Skeletal muscle satellite cell (primary cell): Measurements from ENCODE around the gene RGMB.

Experiments used
- H3K27me3 ChIP-seq: 2 replicates; pipeline ENCODE4 v1.7.0; 2013; ENCODE audit warnings: low read length; ENCODE audit not compliant: control insufficient read depth, insufficient read depth
- H3K36me3 ChIP-seq: 2 replicates; pipeline ENCODE4 v1.7.0; 2013; ENCODE audit warnings: mild to moderate bottlenecking, control low read depth, low read length; ENCODE audit not compliant: insufficient read depth
- H3K4me1 ChIP-seq: 2 replicates; pipeline ENCODE4 v1.7.0; 2013; ENCODE audit warnings: low read length; ENCODE audit not compliant: control insufficient read depth, insufficient read depth
- H3K4me2 ChIP-seq: 2 replicates; pipeline ENCODE4 v1.7.0; 2013; ENCODE audit warnings: mild to moderate bottlenecking, low read length
- H3K4me3 ChIP-seq: 2 replicates; pipeline ENCODE4 v1.7.0; 2013; ENCODE audit warnings: low read length
- H3K9ac ChIP-seq: 2 replicates; pipeline ENCODE4 v1.7.0; 2013; ENCODE audit warnings: mild to moderate bottlenecking, low read depth, low read length, moderate library complexity
- H3K9me3 ChIP-seq: replicated peaks from 2 replicates; pipeline ENCODE4 v1.7.0; 2013; ENCODE audit warnings: mild to moderate bottlenecking, control low read depth, low read length

The RGMB gene

GRCh38 chr5:98777295-98777694, 3.8 kb downstream of the RGMB start:
- Histone ChIP-seq H3K4me3 (peak overlapping the region; percentile 62), H3K4me1 (peaks cover 38% of the 10 kb centered on the region), H3K27me3 (no peaks in the 10 kb centered on the region), H3K36me3 (peaks cover 74% of the 10 kb centered on the region), H3K4me2 (peak overlapping the region; percentile 75), H3K9me3 (no peaks in the 10 kb centered on the region), H3K9ac (peak overlapping the region; percentile 53)

DNA sequence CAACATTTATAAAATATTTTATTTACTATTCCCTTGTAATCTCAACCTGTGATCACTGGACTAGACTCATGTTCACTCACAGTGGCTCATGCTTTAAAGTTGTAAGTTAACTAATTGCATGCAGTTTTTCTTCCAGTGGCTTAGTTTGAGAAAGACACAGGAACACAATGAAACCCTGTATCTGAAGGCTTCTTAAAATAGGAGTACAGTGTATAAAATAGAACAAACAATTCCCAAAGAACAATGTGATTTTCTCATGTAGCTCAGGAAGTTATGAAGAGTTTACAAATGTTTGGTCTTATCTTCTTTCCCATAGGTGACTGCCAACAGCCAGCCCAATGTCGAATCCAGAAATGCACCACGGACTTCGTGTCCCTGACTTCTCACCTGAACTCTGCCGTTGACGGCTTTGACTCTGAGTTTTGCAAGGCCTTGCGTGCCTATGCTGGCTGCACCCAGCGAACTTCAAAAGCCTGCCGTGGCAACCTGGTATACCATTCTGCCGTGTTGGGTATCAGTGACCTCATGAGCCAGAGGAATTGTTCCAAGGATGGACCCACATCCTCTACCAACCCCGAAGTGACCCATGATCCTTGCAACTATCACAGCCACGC, 5.9 kb downstream of the RGMB start:
- peak overlapping the region; percentile 31 for H3K4me3 ChIP-seq
- no peaks in the 10 kb centered on the region for H3K27me3 ChIP-seq
- peak overlapping the region; percentile 75 for H3K4me2 ChIP-seq
- H3K4me1 ChIP-seq, result peaks cover 54% of the 10 kb centered on the region
- H3K36me3 ChIP-seq, result peaks cover 88% of the 10 kb centered on the region
- H3K9ac ChIP-seq, result no peak overlapping the region
- H3K9me3 ChIP-seq, result no peaks in the 10 kb centered on the region

GRCh38 chr5:98780390-98780789, 6.9 kb downstream of the RGMB start:
- Histone ChIP-seq H3K27me3 (no peaks in the 10 kb centered on the region), H3K36me3 (peaks cover 88% of the 10 kb centered on the region), H3K4me1 (peaks cover 65% of the 10 kb centered on the region), H3K4me3 (no peak overlapping the region), H3K9me3 (no peaks in the 10 kb centered on the region), H3K9ac (no peak overlapping the region), H3K4me2 (peak overlapping the region; percentile 75)

- no peak overlapping the region for H3K4me2 ChIP-seq
- H3K36me3 ChIP-seq, result peaks cover 88% of the 10 kb centered on the region
- H3K4me3 ChIP-seq, result no peak overlapping the region
- peaks cover 76% of the 10 kb centered on the region for H3K4me1 ChIP-seq
- no peaks in the 10 kb centered on the region for H3K27me3 ChIP-seq
- H3K9ac ChIP-seq, result no peak overlapping the region
- H3K9me3 ChIP-seq, result no peaks in the 10 kb centered on the region
These were observed 8.1 kb downstream of the RGMB start for GRCh38 chr5:98781520-98781919.

- Histone ChIP-seq H3K4me1 (peaks cover 79% of the 10 kb centered on the region), H3K36me3 (peaks cover 92% of the 10 kb centered on the region), H3K9ac (no peak overlapping the region), H3K4me3 (no peak overlapping the region), H3K9me3 (no peaks in the 10 kb centered on the region), H3K4me2 (no peak overlapping the region), H3K27me3 (no peaks in the 10 kb centered on the region)
These were observed 8.5 kb downstream of the RGMB start for GRCh38 chr5:98781964-98782363.

GRCh38 chr5:98783051-98783649, 9.7 kb downstream of the RGMB start:
- H3K36me3 ChIP-seq, result peaks cover 97% of the 10 kb centered on the region
- peak overlapping the region; percentile 17 for H3K4me2 ChIP-seq
- no peaks in the 10 kb centered on the region for H3K9me3 ChIP-seq
- no peaks in the 10 kb centered on the region for H3K27me3 ChIP-seq
- H3K4me3 ChIP-seq, result no peak overlapping the region
- peaks cover 79% of the 10 kb centered on the region for H3K4me1 ChIP-seq
- H3K9ac ChIP-seq, result no peak overlapping the region

DNA sequence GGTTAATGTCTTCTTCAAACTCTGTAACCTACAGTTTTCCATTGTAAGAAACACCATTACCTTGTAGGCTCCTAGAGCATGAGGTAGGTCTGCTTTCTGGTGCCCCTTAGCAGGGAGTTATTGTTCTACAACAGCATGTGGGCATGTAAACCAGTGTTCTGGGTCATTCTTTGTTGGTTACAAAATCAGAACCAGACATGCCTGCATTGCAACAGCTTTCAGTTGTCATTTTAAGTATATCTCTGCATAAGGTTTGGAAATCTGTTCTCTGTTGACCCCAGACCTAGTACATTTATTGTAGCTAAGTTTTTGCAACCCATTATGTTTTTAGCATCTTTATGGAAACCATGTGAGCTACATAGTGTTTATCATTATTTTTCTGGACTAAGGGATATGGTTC, 10.9 kb downstream of the RGMB start:
- peaks cover 98% of the 10 kb centered on the region for H3K36me3 ChIP-seq
- H3K9me3 ChIP-seq, result no peaks in the 10 kb centered on the region
- H3K27me3 ChIP-seq, result no peaks in the 10 kb centered on the region
- peak overlapping the region; percentile 64 for H3K4me2 ChIP-seq
- no peak overlapping the region for H3K9ac ChIP-seq
- no peak overlapping the region for H3K4me3 ChIP-seq
- H3K4me1 ChIP-seq, result peaks cover 77% of the 10 kb centered on the region

DNA sequence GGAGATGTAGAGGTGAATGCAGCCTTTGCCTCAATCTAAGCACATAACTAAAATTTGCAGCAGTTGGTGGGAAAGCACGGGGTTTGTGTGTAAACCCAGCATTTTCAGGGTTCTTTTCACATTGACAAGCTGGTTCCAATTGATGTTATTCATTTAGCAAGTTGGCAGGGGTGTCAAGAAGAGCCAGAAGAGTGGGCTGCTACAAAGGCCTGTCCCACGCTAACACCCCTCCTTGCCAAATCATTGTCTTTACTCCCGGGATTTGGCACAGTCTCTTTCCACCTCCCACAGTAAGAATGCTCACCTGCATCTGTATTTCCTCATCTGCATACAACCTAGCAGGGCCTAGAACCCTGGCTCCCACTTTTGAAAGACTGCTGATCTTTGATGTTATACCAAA, 11.8 kb downstream of the RGMB start:
- H3K4me2 ChIP-seq, result peak overlapping the region; percentile 64
- peaks cover 94% of the 10 kb centered on the region for H3K36me3 ChIP-seq
- H3K9me3 ChIP-seq, result no peaks in the 10 kb centered on the region
- peak overlapping the region; percentile 10 for H3K9ac ChIP-seq
- peak overlapping the region; percentile 10 for H3K4me3 ChIP-seq
- no peaks in the 10 kb centered on the region for H3K27me3 ChIP-seq
- peaks cover 72% of the 10 kb centered on the region for H3K4me1 ChIP-seq

DNA sequence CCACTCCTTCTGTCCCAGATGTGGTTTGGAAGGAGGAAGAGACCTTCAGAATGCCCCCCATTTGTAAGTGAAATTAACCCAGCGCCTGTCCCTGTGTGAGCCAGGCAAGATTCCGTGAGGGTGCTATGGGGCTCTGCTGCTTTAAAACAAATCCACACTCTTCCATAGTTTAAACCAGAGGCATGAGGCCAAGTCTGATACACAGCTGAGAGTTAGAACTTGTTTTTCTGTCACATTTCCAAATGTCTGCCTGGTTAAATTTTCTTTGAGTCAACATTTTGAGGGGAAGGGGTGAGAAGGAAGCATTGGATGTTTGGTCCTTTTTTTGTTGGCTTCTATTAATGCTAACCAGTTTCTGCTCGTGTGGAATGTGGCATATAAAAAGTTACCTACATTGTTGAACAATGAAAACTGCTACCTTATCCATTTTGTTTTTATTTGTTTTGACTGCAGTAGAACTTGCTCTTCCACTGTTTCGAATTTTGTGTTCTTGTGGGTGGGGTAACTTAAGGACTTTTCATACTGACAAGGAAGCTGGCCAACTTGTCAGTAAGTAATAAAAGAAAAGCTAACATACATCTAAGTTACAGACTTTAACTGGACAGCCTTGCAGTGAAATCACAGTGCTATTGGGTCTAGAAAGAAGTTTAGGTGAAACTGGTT, 12.9 kb downstream of the RGMB start:
- H3K9ac ChIP-seq, result peak overlapping the region; percentile 10
- H3K4me3 ChIP-seq, result peak overlapping the region; percentile 17
- no peaks in the 10 kb centered on the region for H3K9me3 ChIP-seq
- H3K27me3 ChIP-seq, result no peaks in the 10 kb centered on the region
- H3K36me3 ChIP-seq, result peaks cover 93% of the 10 kb centered on the region
- peaks cover 73% of the 10 kb centered on the region for H3K4me1 ChIP-seq
- H3K4me2 ChIP-seq, result peak overlapping the region; percentile 52

GRCh38 chr5:98787131-98787719, 13.8 kb downstream of the RGMB start:
- Histone ChIP-seq H3K36me3 (peaks cover 84% of the 10 kb centered on the region), H3K27me3 (no peaks in the 10 kb centered on the region), H3K4me3 (no peak overlapping the region), H3K9ac (peak overlapping the region; percentile 14), H3K4me1 (peaks cover 81% of the 10 kb centered on the region), H3K9me3 (no peaks in the 10 kb centered on the region), H3K4me2 (peak overlapping the region; percentile 52)

DNA sequence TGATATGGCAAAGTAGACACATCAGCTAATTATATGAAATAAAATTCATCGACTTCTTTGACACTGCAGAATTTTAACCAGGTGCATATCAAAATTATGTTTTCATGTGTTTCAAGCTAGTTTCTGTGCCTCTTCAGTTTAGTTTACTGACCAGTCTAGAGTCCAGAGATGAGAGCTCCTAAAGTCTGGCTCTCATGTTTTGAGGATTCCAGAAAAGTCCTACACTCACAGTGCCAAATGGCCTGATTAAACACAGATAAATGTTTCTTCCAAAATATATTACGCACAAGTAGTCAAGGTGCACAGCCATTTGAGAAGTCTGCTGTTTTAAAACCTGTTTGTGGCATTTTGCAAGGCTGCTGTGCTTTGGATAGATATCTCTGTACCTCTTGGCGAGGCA, 15.6 kb downstream of the RGMB start:
- Histone ChIP-seq H3K4me3 (no peak overlapping the region), H3K4me2 (peak overlapping the region; percentile 19), H3K27me3 (no peaks in the 10 kb centered on the region), H3K9ac (no peak overlapping the region), H3K4me1 (peaks cover 68% of the 10 kb centered on the region), H3K36me3 (peaks cover 83% of the 10 kb centered on the region), H3K9me3 (no peaks in the 10 kb centered on the region)
